Liver (tissue), 9 donors: Measurements from ENCODE around the gene APOBEC3F. TPM values are rescaled to one million over a fixed set of nuclear protein-coding genes. Genes with fewer than 3 reads are reported as not detected.
"Not testable (repeated sequence)": the region's sequence is repeated elsewhere in the genome, so short reads cannot be mapped to it uniquely, and the experiment has no call there.

Experiments
- DNase-seq: peaks from one replicate; pipeline ENCODE4 v3.0.0-alpha.2; 2017; ENCODE audit warnings: low spot score
- H3K27ac ChIP-seq, 2 donors: one replicate each; pipeline ENCODE4 v1.7.0; 2013; ENCODE audit warnings: inconsistent platforms in 2 of 2, low read length in 2 of 2, control low read depth in 1 of 2, low read depth in 1 of 2, mild to moderate bottlenecking in 1 of 2
- H3K27me3 ChIP-seq, 4 donors: one replicate each; pipeline versions ENCODE4 v1.6.1 to v1.7.0; 2013; ENCODE audit warnings: low read length in 3 of 4, inconsistent platforms in 1 of 4, mild to moderate bottlenecking in 1 of 4, moderate library complexity in 1 of 4; ENCODE audit not compliant: control insufficient read depth in 4 of 4, insufficient read depth in 4 of 4
- H3K36me3 ChIP-seq, 4 donors: one replicate each; pipeline versions ENCODE4 v1.6.1 to v1.7.0; 2013; ENCODE audit warnings: low read length in 3 of 4, mild to moderate bottlenecking in 3 of 4, low read depth in 1 of 4, moderate library complexity in 1 of 4; ENCODE audit not compliant: control insufficient read depth in 4 of 4, insufficient read depth in 3 of 4
- H3K4me1 ChIP-seq, 4 donors: one replicate each; pipeline versions ENCODE4 v1.6.1 to v1.7.0; 2013; ENCODE audit warnings: low read length in 3 of 4, mild to moderate bottlenecking in 3 of 4, moderate library complexity in 1 of 4; ENCODE audit not compliant: control insufficient read depth in 4 of 4, insufficient read depth in 4 of 4
- H3K4me3 ChIP-seq, 3 donors: one replicate each; pipeline versions ENCODE4 v1.6.1 to v1.7.0; 2013; ENCODE audit warnings: low read length in 3 of 3, control low read depth in 1 of 3, low read depth in 1 of 3, mild to moderate bottlenecking in 1 of 3
- H3K9ac ChIP-seq, 2 donors: one replicate each; pipeline ENCODE4 v1.7.0; 2013; ENCODE audit warnings: low read length in 2 of 2, mild to moderate bottlenecking in 2 of 2, moderate library complexity in 2 of 2, control low read depth in 1 of 2, low read depth in 1 of 2
- H3K9me3 ChIP-seq, 4 donors: one replicate each; pipeline versions ENCODE4 v1.6.1 to v1.7.0; 2013; ENCODE audit warnings: low read length in 3 of 4; ENCODE audit not compliant: control insufficient read depth in 4 of 4
- ATF3 ChIP-seq: IDR thresholded peaks from 2 replicates; pipeline ENCODE4 v1.6.1; 2016; ENCODE audit warnings: antibody characterized with exemption
- CTCF ChIP-seq: fragments of 150-350 bp; IDR thresholded peaks from 2 replicates; pipeline ENCODE4 v1.5.1; 2017; ENCODE audit warnings: improper control_type of control experiment, low read depth, low read length; ENCODE audit not compliant: missing input control
- EGR1 ChIP-seq, 2 donors: IDR thresholded peaks; 2 replicates each; pipeline ENCODE4 v1.6.1; 2016 to 2018; ENCODE audit warnings: antibody characterized with exemption in 2 of 2, low read depth in 2 of 2
- FOXA1 ChIP-seq: IDR thresholded peaks from 2 replicates; pipeline ENCODE4 v1.6.1; 2016; ENCODE audit warnings: antibody characterized with exemption
- FOXA2 ChIP-seq: IDR thresholded peaks from 2 replicates; pipeline ENCODE4 v1.6.1; 2016; ENCODE audit warnings: antibody characterized with exemption
- GABPA ChIP-seq, 2 donors: IDR thresholded peaks in 1 of 2; conservative IDR thresholded peaks in 1 of 2; 2 replicates each; pipeline ENCODE4 v1.6.1; 2016; ENCODE audit warnings: antibody characterized with exemption in 2 of 2, mild to moderate bottlenecking in 1 of 2, moderate library complexity in 1 of 2
- HNF4A ChIP-seq, 2 donors: conservative IDR thresholded peaks; 2 replicates each; pipeline ENCODE4 v1.6.1; 2016; ENCODE audit warnings: antibody characterized with exemption in 2 of 2, mild to moderate bottlenecking in 2 of 2
- HNF4G ChIP-seq: IDR thresholded peaks from 2 replicates; pipeline ENCODE4 v1.6.1; 2016; ENCODE audit warnings: antibody characterized with exemption
- JUND ChIP-seq, 2 donors: IDR thresholded peaks; 2 replicates each; pipeline ENCODE4 v1.6.1; 2016; ENCODE audit warnings: antibody characterized with exemption in 2 of 2
- MAX ChIP-seq: IDR thresholded peaks from 2 replicates; pipeline ENCODE4 v1.6.1; 2016; ENCODE audit warnings: antibody characterized with exemption
- NR2F2 ChIP-seq: IDR thresholded peaks from 2 replicates; pipeline ENCODE4 v1.6.1; 2016; ENCODE audit warnings: antibody characterized with exemption
- RAD21 ChIP-seq, 2 donors: IDR thresholded peaks; 2 replicates each; pipeline ENCODE4 v1.6.1; 2016; ENCODE audit warnings: antibody characterized with exemption in 2 of 2, mild to moderate bottlenecking in 2 of 2
- REST ChIP-seq: IDR thresholded peaks from 2 replicates; pipeline ENCODE4 v1.6.1; 2016; ENCODE audit warnings: antibody characterized with exemption, mild to moderate bottlenecking
- RXRA ChIP-seq, 2 donors: IDR thresholded peaks; 2 replicates each; pipeline ENCODE4 v1.6.1; 2017 to 2018; ENCODE audit warnings: antibody characterized with exemption in 2 of 2, mild to moderate bottlenecking in 1 of 2
- SP1 ChIP-seq: IDR thresholded peaks from 2 replicates; pipeline ENCODE4 v1.6.1; 2018; ENCODE audit warnings: antibody characterized with exemption, mild to moderate bottlenecking
- TAF1 ChIP-seq: conservative IDR thresholded peaks from 2 replicates; pipeline ENCODE4 v1.6.1; 2016; ENCODE audit warnings: antibody characterized with exemption, mild to moderate bottlenecking
- YY1 ChIP-seq: IDR thresholded peaks from 2 replicates; pipeline ENCODE4 v1.6.1; 2016; ENCODE audit warnings: antibody characterized with exemption, mild to moderate bottlenecking
- ZBTB33 ChIP-seq: IDR thresholded peaks from 2 replicates; pipeline ENCODE4 v1.6.1; 2016; ENCODE audit warnings: antibody characterized with exemption
- WGBS: extraction: QIAGEN DNeasy Blood & Tissue Kit; methylation state at CpG from one replicate; pipeline ENCODE4 v1.1.7; 2013; 5-methylcytosine and 5-hydroxymethylcytosine counted together
- polyA plus RNA-seq, 2 donors: library from polyadenylated mRNA; stranded (reverse) in 1 of 2; unstranded in 1 of 2; fragments of 200-250 nt in 1 of 2; fragments of >200 nt in 1 of 2; fragmentation: Nextera tagmentation in 1 of 2; extraction: Ambion mirVana in 1 of 2; gene quantifications; one replicate each; pipeline versions ENCODE4 v1.2.1 to v1.2.3, GENCODE V29; 2013 to 2015
- total RNA-seq, 2 donors: library from RNA; depleted of rRNA; stranded (reverse); fragments of >200 nt; gene quantifications; one replicate each; pipeline ENCODE4 v1.2.3, GENCODE V29; 2014
- donor health status: healthy.
- donor health status: healthy.
- donor health status: healthy.
- donor health status: healthy.
- donor health status: healthy.

APOBEC3F gene
- total and polyA plus RNA-seq, 4 donors: 1.6 to 4.5 (median 2.0) TPM

- H3K27ac ChIP-seq: no peak overlapping the region
- H3K4me3 ChIP-seq: no peak overlapping the region
- H3K27me3 ChIP-seq: no peaks in the 10 kb centered on the region
- H3K9me3 ChIP-seq: no peaks in the 10 kb centered on the region
- 94% methylated on average over 13 of the region's 13 CpGs for WGBS
- no peaks in the 10 kb centered on the region for H3K4me1 ChIP-seq
- H3K9ac ChIP-seq: no peak overlapping the region
- no peaks in the 10 kb centered on the region for H3K36me3 ChIP-seq
- DNase-seq: no peak
- no peak for TF ChIP-seq EGR1 (IDR thresholded peaks at IDR 0.05; ENCODE audit: low read depth in 2 of 2)
- no peak for TF ChIP-seq RXRA (IDR thresholded peaks at IDR 0.05)
- no peak for TF ChIP-seq RAD21 (IDR thresholded peaks at IDR 0.05)
- no peak for TF ChIP-seq MAX
- no peak for TF ChIP-seq TAF1
Observed at GRCh38 chr22:39029227-39029626, 11.4 kb upstream of the APOBEC3F start.

GRCh38 chr22:39030705-39031104 is 10.0 kb upstream of the APOBEC3F start:
- DNase-seq: no peak
- WGBS: 96% methylated on average over 14 of the region's 14 CpGs
- H3K27me3 ChIP-seq: no peaks in the 10 kb centered on the region
- no peak overlapping the region for H3K4me3 ChIP-seq
- no peak overlapping the region for H3K9ac ChIP-seq
- TF ChIP-seq FOXA2 (no peak), SP1 (no peak), HNF4G (no peak), RXRA (IDR thresholded peaks at IDR 0.05) (no peak), ATF3 (no peak), JUND (IDR thresholded peaks at IDR 0.05) (no peak), RAD21 (IDR thresholded peaks at IDR 0.05) (no peak), REST (no peak), FOXA1 (no peak), GABPA (IDR thresholded peaks at IDR 0.05 in 1 of 2, conservative IDR thresholded peaks at IDR 0.05 in 1 of 2) (no peak), TAF1 (no peak), CTCF (no peak), HNF4A (conservative IDR thresholded peaks at IDR 0.05) (no peak), YY1 (no peak), ZBTB33 (no peak), MAX (no peak), NR2F2 (no peak)
- H3K9me3 ChIP-seq: no peaks in the 10 kb centered on the region
- H3K27ac ChIP-seq: no peak overlapping the region
- no peaks in the 10 kb centered on the region for H3K4me1 ChIP-seq
- H3K36me3 ChIP-seq: no peaks in the 10 kb centered on the region

- H3K27ac ChIP-seq, DNase-seq, H3K9ac ChIP-seq, H3K36me3 ChIP-seq, H3K4me1 ChIP-seq, H3K4me3 ChIP-seq, H3K9me3 ChIP-seq, H3K27me3 ChIP-seq: not testable (repeated sequence)
- WGBS: 79% methylated on average over 17 of the region's 18 CpGs
Observed at GRCh38 chr22:39031434-39032295, 9.0 kb upstream of the APOBEC3F start.
